SU-DHL-6 (cell line): ENCODE data around the gene TULP4.

Experiments used
- H2AFZ ChIP-seq: fragments of 200-600 bp; sonication (generic); 2 replicates; pipeline ENCODE4 v1.6.1; 2014; ENCODE audit warnings: low read depth, mild to moderate bottlenecking, moderate library complexity, mixed read lengths, antibody characterized with exemption, low read length; ENCODE audit not compliant: severe bottlenecking
- H3F3A ChIP-seq: fragments of 200-600 bp; shearing (Covaris generic); 2 replicates; pipeline ENCODE4 v1.6.0; 2016; ENCODE audit warnings: antibody characterized with exemption, mild to moderate bottlenecking; ENCODE audit not compliant: insufficient read depth
- H3K27ac ChIP-seq: fragments of 200-600 bp; sonication (generic); 2 replicates; pipeline ENCODE4 v1.5.1; 2016; ENCODE audit warnings: low read depth, mild to moderate bottlenecking, low read length, moderate library complexity, mixed read lengths
- H3K27me3 ChIP-seq: fragments of 200-600 bp; sonication (generic), shearing (Covaris generic); 2 replicates; pipeline ENCODE4 v1.6.0; 2014; ENCODE audit warnings: mild to moderate bottlenecking, low read length
- H3K36me3 ChIP-seq: fragments of 200-600 bp; sonication (generic); 2 replicates; pipeline ENCODE4 v1.6.1; 2014; ENCODE audit warnings: mild to moderate bottlenecking, low read length, mixed read lengths
- H3K4me2 ChIP-seq: fragments of 300-600, 200-600 bp; shearing (Covaris generic), sonication (generic); 2 replicates; pipeline ENCODE4 v1.6.0; 2014; ENCODE audit warnings: low read length, low read depth, mild to moderate bottlenecking; ENCODE audit not compliant: poor library complexity, severe bottlenecking
- H3K4me3 ChIP-seq: fragments of 200-600 bp; sonication (generic); 2 replicates; pipeline ENCODE4 v1.5.1; 2014; ENCODE audit warnings: antibody characterized with exemption, low read length, mild to moderate bottlenecking, mixed read lengths; ENCODE audit not compliant: insufficient read depth, poor library complexity, severe bottlenecking
- H3K79me2 ChIP-seq: fragments of 200-600 bp; sonication (generic); 2 replicates; pipeline ENCODE4 v1.6.1; 2014; ENCODE audit warnings: mild to moderate bottlenecking, low read length, moderate library complexity; ENCODE audit not compliant: insufficient read depth
- H3K9ac ChIP-seq: fragments of 200-600 bp; sonication (generic); 2 replicates; pipeline ENCODE4 v1.7.0; 2014; ENCODE audit warnings: mild to moderate bottlenecking, low read length
- H3K9me2 ChIP-seq: fragments of 200-600 bp; sonication (generic); replicated peaks from 2 replicates; pipeline ENCODE4 v1.6.1; 2014; ENCODE audit warnings: low read length; ENCODE audit not compliant: insufficient read depth
- H3K9me3 ChIP-seq: fragments of 200-600 bp; sonication (generic); 2 replicates; pipeline ENCODE4 v1.6.1; 2014; ENCODE audit warnings: low read length, mixed read lengths; ENCODE audit not compliant: insufficient read depth
- H4K20me1 ChIP-seq: fragments of 200-600 bp; sonication (generic); 2 replicates; pipeline ENCODE4 v1.6.1; 2014; ENCODE audit warnings: low read depth, mild to moderate bottlenecking, antibody characterized with exemption, low read length, moderate library complexity, mixed read lengths
- EZH2phosphoT487 ChIP-seq: fragments of 200-600 bp; sonication (generic), shearing (Covaris generic); conservative IDR thresholded peaks from 2 replicates; pipeline ENCODE4 v1.6.1; 2018; ENCODE audit warnings: mild to moderate bottlenecking, antibody characterized with exemption, low read length, moderate library complexity, mixed read lengths
- TF ChIP-seq, protein P1 (sequence below): fragments of 200-600 bp; sonication (generic); IDR thresholded peaks from one replicate; pipeline ENCODE4 v1.5.1; 2017; ENCODE audit warnings: antibody characterized with exemption, mild to moderate bottlenecking, low read length, moderate library complexity; ENCODE audit not compliant: insufficient read depth, poor library complexity, severe bottlenecking

TULP4 gene

DNA sequence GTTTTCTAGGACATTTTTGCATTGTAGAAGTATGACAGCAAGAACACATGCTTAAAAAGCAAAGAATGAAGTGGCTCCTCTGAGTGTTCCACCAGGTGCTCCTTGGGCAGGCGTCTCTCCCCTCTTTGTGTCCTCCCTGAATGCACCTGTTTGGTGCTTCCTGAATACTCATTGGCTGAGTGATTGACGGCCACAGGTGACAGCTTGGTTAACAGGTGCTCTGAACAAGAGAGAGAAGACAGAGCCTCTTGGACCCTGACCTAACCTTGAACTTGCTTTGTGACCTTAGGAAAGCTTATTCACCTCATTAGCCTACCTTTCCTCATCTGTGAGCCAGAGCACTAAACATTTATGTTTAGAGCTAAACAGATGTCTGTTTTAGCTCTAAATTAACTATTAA, 93.7 kb downstream of the TULP4 start:
- no peaks in the 10 kb centered on the region for H3K27me3 ChIP-seq
- H3K9me3 ChIP-seq: no peaks in the 10 kb centered on the region
- no peak overlapping the region for H3K4me2 ChIP-seq
- no peak for TF ChIP-seq EZH2phosphoT487
- TF ChIP-seq, protein P1, sequence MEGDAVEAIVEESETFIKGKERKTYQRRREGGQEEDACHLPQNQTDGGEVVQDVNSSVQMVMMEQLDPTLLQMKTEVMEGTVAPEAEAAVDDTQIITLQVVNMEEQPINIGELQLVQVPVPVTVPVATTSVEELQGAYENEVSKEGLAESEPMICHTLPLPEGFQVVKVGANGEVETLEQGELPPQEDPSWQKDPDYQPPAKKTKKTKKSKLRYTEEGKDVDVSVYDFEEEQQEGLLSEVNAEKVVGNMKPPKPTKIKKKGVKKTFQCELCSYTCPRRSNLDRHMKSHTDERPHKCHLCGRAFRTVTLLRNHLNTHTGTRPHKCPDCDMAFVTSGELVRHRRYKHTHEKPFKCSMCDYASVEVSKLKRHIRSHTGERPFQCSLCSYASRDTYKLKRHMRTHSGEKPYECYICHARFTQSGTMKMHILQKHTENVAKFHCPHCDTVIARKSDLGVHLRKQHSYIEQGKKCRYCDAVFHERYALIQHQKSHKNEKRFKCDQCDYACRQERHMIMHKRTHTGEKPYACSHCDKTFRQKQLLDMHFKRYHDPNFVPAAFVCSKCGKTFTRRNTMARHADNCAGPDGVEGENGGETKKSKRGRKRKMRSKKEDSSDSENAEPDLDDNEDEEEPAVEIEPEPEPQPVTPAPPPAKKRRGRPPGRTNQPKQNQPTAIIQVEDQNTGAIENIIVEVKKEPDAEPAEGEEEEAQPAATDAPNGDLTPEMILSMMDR: no peak
- H3F3A ChIP-seq: no peaks in the 10 kb centered on the region
- H4K20me1 ChIP-seq: no peaks in the 10 kb centered on the region
- no peak overlapping the region for H3K9ac ChIP-seq
- no peak overlapping the region for H2AFZ ChIP-seq
- H3K27ac ChIP-seq: no peak overlapping the region
- no peaks in the 10 kb centered on the region for H3K36me3 ChIP-seq
- H3K4me3 ChIP-seq: no peak overlapping the region
- H3K9me2 ChIP-seq: no peaks in the 10 kb centered on the region
- peaks cover 21% of the 10 kb centered on the region; the same call in 1 of the 2 replicates for H3K79me2 ChIP-seq

DNA sequence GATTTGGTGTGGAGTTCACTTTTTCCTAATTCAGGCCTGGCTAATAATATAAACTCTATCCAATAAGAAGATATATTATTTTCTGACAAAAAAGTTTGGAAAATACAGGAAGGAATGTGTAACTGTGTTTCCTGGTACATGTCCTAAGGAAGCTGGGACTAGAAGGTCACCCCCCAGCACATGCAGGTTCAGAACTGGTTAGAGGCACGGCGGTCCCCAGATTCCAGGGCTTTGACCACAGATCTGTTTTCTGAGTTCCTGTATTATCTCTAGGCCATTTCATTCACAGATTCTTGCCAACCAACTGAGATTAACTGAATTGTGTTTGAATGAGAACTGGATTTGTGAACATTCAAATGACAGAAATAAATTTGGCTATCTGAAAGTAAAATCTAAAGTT, 94.5 kb downstream of the TULP4 start:
- no peaks in the 10 kb centered on the region for H3K36me3 ChIP-seq

DNA sequence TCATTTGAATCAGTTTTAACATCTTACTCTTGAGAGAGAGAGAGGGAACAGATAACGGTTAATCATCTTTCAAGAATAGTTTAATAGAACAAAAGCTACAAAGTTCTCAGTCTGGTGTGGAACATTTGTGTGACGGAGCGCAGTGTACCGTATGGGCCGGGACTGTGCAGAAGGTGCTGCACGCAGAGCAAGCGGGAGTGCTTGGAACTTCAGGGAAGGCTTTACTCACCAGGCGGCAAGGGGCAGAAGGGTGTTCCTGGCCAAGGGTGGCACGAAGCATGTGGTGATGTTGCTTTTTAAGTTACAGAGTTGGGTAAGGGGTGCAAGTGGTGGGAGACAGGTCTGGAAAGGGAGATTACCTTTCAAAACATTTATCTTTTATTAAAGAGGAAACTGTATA, 95.7 kb downstream of the TULP4 start:
- Histone ChIP-seq H3K4me3 (no peak overlapping the region), H3F3A (no peaks in the 10 kb centered on the region), H3K9me2 (no peaks in the 10 kb centered on the region), H3K36me3 (no peaks in the 10 kb centered on the region), H3K27me3 (no peaks in the 10 kb centered on the region), H3K79me2 (peaks cover 16% of the 10 kb centered on the region; the same call in 1 of the 2 replicates), H4K20me1 (no peaks in the 10 kb centered on the region), H3K9ac (no peak overlapping the region), H2AFZ (no peak overlapping the region), H3K27ac (no peak overlapping the region), H3K4me2 (no peak overlapping the region), H3K9me3 (no peaks in the 10 kb centered on the region)
- no peak for TF ChIP-seq EZH2phosphoT487
- TF ChIP-seq, protein P1: no peak

More for the DNA sequence above, 94.5 kb downstream of the TULP4 start:
- no peak overlapping the region for H3K27ac ChIP-seq
- H3K9me3 ChIP-seq: no peaks in the 10 kb centered on the region
- peaks cover 21% of the 10 kb centered on the region; the same call in 1 of the 2 replicates for H3K79me2 ChIP-seq
- H3K9me2 ChIP-seq: no peaks in the 10 kb centered on the region
- H3F3A ChIP-seq: no peaks in the 10 kb centered on the region
- no peak overlapping the region for H2AFZ ChIP-seq
- no peak for TF ChIP-seq EZH2phosphoT487
- TF ChIP-seq, protein P1: no peak
- no peak overlapping the region for H3K4me3 ChIP-seq
- no peaks in the 10 kb centered on the region for H3K27me3 ChIP-seq
- no peaks in the 10 kb centered on the region for H4K20me1 ChIP-seq
- no peak overlapping the region for H3K4me2 ChIP-seq
- H3K9ac ChIP-seq: no peak overlapping the region
